PC-9 (cell line): ENCODE data around the gene CGB8.

Source experiments
- EZH2 ChIP-seq: fragments of 200-600 bp; sonication (generic); IDR thresholded peaks from 2 replicates; pipeline ENCODE4 v1.8.0; 2017; ENCODE audit warnings: antibody characterized with exemption, low read depth
- TF ChIP-seq, protein P1 (sequence below): fragments of 200-600 bp; sonication (generic); conservative IDR thresholded peaks from 2 replicates; pipeline ENCODE4 v1.6.1; 2017; ENCODE audit warnings: mixed run types, antibody characterized with exemption, mild to moderate bottlenecking, moderate library complexity

DNA sequence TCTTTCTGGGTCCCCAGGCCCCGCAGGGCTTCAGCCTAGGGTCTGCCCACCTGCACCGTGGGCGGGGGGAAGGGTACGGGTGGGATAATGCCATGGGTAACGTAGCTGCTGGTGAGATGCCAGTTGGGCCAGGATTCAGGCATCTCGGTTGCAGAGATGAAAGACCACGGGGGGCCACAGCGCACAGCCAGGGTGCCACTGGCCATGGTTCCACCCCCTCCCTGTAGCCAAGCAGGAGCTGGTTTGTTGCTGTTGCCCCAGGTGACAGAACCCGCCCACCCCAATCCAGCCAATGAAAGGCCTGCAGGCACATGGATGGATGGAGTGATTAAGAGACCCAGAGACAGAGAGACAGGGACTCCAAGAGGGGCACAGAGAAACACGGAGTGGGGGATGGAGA, 9.7 kb upstream of the CGB8 start:
- TF ChIP-seq, protein P1, sequence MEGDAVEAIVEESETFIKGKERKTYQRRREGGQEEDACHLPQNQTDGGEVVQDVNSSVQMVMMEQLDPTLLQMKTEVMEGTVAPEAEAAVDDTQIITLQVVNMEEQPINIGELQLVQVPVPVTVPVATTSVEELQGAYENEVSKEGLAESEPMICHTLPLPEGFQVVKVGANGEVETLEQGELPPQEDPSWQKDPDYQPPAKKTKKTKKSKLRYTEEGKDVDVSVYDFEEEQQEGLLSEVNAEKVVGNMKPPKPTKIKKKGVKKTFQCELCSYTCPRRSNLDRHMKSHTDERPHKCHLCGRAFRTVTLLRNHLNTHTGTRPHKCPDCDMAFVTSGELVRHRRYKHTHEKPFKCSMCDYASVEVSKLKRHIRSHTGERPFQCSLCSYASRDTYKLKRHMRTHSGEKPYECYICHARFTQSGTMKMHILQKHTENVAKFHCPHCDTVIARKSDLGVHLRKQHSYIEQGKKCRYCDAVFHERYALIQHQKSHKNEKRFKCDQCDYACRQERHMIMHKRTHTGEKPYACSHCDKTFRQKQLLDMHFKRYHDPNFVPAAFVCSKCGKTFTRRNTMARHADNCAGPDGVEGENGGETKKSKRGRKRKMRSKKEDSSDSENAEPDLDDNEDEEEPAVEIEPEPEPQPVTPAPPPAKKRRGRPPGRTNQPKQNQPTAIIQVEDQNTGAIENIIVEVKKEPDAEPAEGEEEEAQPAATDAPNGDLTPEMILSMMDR: no peak
- no peak for TF ChIP-seq EZH2
